Neural cell (in vitro differentiated cells): ENCODE data around the gene TCOF1. TPM values are rescaled to one million over a fixed set of nuclear protein-coding genes. Genes with fewer than 3 reads are reported as not detected.

Experiments used
- H2AFZ ChIP-seq: fragments of 200-600, 300-800 bp; sonication (generic), shearing (Covaris generic); 2 replicates; pipeline ENCODE4 v1.6.0; 2014; ENCODE audit warnings: low read depth, mild to moderate bottlenecking, antibody characterized with exemption, low read length, moderate library complexity
- H3F3A ChIP-seq: fragments of 200-600 bp; shearing (Covaris generic); 2 replicates; pipeline ENCODE4 v1.6.1; 2016; ENCODE audit warnings: mild to moderate bottlenecking, moderate library complexity, mixed read lengths, antibody characterized with exemption, low read length; ENCODE audit not compliant: insufficient read depth, poor library complexity, severe bottlenecking
- H3K27ac ChIP-seq: fragments of 200-600, 300-800 bp; sonication (generic), shearing (Covaris generic); 2 replicates; pipeline ENCODE4 v1.5.1; 2014; ENCODE audit warnings: mild to moderate bottlenecking, low read length, moderate library complexity
- H3K27me3 ChIP-seq: fragments of 300-800, 200-600 bp; sonication (generic), shearing (Covaris generic); 2 replicates; pipeline ENCODE4 v1.6.0; 2014; ENCODE audit warnings: mild to moderate bottlenecking, low read depth, low read length, moderate library complexity; ENCODE audit not compliant: insufficient read depth
- H3K36me3 ChIP-seq: fragments of 300-800, 200-600 bp; sonication (generic), shearing (Covaris generic); 2 replicates; pipeline ENCODE4 v1.5.1; 2014; ENCODE audit warnings: mild to moderate bottlenecking, antibody characterized with exemption, low read length, moderate library complexity; ENCODE audit not compliant: insufficient read depth
- H3K4me2 ChIP-seq: fragments of 300-800, 200-600 bp; sonication (generic), shearing (Covaris generic); 2 replicates; pipeline ENCODE4 v1.6.0; 2014; ENCODE audit warnings: mild to moderate bottlenecking, low read length
- H3K4me3 ChIP-seq: fragments of 300-800, 200-600 bp; sonication (generic), shearing (Covaris generic); 2 replicates; pipeline ENCODE4 v1.5.1; 2014; ENCODE audit warnings: mild to moderate bottlenecking, low read length, moderate library complexity
- H3K79me2 ChIP-seq: fragments of 200-600 bp; shearing (Covaris generic); replicated peaks from 2 replicates; pipeline ENCODE4 v1.6.0; 2014; ENCODE audit warnings: mild to moderate bottlenecking, low read length, moderate library complexity; ENCODE audit not compliant: insufficient read depth
- H3K9ac ChIP-seq: fragments of 300-800, 200-600 bp; sonication (generic), shearing (Covaris generic); 2 replicates; pipeline ENCODE4 v1.6.1; 2016; ENCODE audit warnings: mild to moderate bottlenecking, low read length, mixed read lengths
- H3K9me2 ChIP-seq: fragments of 200-600 bp; shearing (Covaris generic); 2 replicates; pipeline ENCODE4 v1.6.1; 2016; ENCODE audit warnings: mild to moderate bottlenecking, low read length, mixed read lengths; ENCODE audit not compliant: insufficient read depth
- H3K9me3 ChIP-seq: fragments of 200-600, 300-800 bp; sonication (generic), shearing (Covaris generic); 2 replicates; pipeline ENCODE4 v1.6.1; 2016; ENCODE audit warnings: mild to moderate bottlenecking, mixed run types, low read length, moderate library complexity, mixed read lengths
- H4K20me1 ChIP-seq: fragments of 200-600 bp; shearing (Covaris generic); 2 replicates; pipeline ENCODE4 v1.6.1; 2016; ENCODE audit warnings: mild to moderate bottlenecking, mixed run types; ENCODE audit not compliant: insufficient read depth
- CTCF ChIP-seq: fragments of 450-650 bp; IDR thresholded peaks from 2 replicates; pipeline ENCODE4 v1.5.1; 2014; ENCODE audit warnings: antibody characterized with exemption, mild to moderate bottlenecking, moderate library complexity; ENCODE audit not compliant: poor library complexity, severe bottlenecking
- EP300 ChIP-seq: fragments of 450-650 bp; conservative IDR thresholded peaks from 2 replicates; pipeline ENCODE4 v1.6.1; 2014; ENCODE audit warnings: antibody characterized with exemption, mild to moderate bottlenecking, moderate library complexity; ENCODE audit not compliant: poor library complexity, severe bottlenecking
- EZH2 ChIP-seq: fragments of 200-600, 300-800 bp; shearing (Covaris generic), sonication (generic); IDR thresholded peaks from 2 replicates; pipeline ENCODE4 v1.6.1; 2014; ENCODE audit warnings: antibody characterized with exemption, low read length, borderline replicate concordance, mild to moderate bottlenecking; ENCODE audit not compliant: insufficient read depth, poor library complexity, severe bottlenecking
- MXI1 ChIP-seq: fragments of 450-650 bp; conservative IDR thresholded peaks from 2 replicates; pipeline ENCODE4 v1.6.1; 2014; ENCODE audit warnings: antibody characterized with exemption, mild to moderate bottlenecking; ENCODE audit not compliant: poor library complexity, severe bottlenecking
- POLR2AphosphoS5 ChIP-seq: IDR thresholded peaks from 2 replicates; pipeline ENCODE4 v1.6.1; 2012
- RAD21 ChIP-seq: fragments of 450-650 bp; conservative IDR thresholded peaks from 2 replicates; pipeline ENCODE4 v1.6.1; 2014; ENCODE audit warnings: antibody characterized with exemption, mild to moderate bottlenecking, moderate library complexity
- REST ChIP-seq: IDR thresholded peaks from 2 replicates; pipeline ENCODE4 v1.6.1; 2012; ENCODE audit warnings: borderline replicate concordance
- SMC3 ChIP-seq: fragments of 450-650 bp; conservative IDR thresholded peaks from 2 replicates; pipeline ENCODE4 v1.6.1; 2014; ENCODE audit warnings: antibody characterized with exemption, mild to moderate bottlenecking, moderate library complexity; ENCODE audit not compliant: poor library complexity
- TAF1 ChIP-seq: IDR thresholded peaks from 2 replicates; pipeline ENCODE4 v1.6.1; 2012; ENCODE audit warnings: low read depth
- polyA plus RNA-seq: library from polyadenylated mRNA; depleted of rRNA; stranded (reverse); fragments of >200 nt; gene quantifications from 2 replicates; pipeline ENCODE4 v1.2.3, GENCODE V29; 2014

The TCOF1 gene
- polyA plus RNA-seq, 1 donor from 2014 or later = 6.5 TPM

DNA sequence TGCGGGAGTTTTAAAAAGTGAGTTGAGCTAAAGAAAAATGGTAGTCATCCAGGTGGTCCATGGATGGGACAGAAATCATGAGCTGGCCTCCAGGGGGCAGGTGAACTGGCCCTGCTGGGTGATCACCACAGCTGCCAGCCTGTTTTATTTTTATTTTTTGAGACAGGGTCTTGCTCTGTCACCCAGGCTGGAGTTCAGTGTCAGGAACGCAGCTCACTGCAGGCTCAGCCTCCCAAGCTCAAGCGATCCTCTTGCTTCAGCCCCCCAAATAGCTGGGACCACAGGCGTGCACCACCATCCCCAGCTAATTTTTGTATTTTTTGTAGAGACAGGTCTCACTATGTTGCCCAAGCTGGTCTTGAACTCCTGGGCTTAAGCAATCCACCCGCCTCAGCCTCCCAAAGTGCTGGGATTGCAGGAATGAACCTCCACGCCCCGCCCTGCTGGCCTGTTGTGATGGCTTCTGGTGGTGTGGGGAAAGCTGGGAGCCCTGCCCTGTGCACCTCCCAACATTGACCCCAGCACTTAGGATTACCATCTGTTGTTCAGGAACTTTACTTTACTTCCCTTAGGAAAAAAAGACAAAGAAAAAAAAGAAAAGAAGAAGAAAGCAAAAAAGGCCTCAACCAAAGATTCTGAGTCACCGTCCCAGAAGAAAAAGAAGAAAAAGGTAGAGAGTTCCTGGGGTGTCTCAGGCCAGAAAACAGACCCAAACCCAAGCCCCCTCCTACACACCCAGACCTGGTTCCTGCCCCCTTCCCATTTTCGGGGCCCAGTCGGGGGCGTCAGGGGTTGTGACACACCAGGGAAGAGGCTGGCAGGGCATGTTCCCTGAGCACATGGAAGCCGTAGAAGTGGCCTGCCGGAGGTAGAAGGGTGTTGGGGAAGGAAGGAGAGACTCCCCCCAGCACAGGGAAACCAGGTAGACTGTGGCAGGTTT lies 40.6 kb downstream of the TCOF1 start:
- no peaks in the 10 kb centered on the region for H3K79me2 ChIP-seq
- TF ChIP-seq SMC3 (no peak), EZH2 (no peak), TAF1 (no peak), MXI1 (no peak), EP300 (no peak)
- no peaks in the 10 kb centered on the region for H3K27me3 ChIP-seq
- H2AFZ ChIP-seq = no peak overlapping the region
- H3K27ac ChIP-seq = no peak overlapping the region
- no peaks in the 10 kb centered on the region for H3K36me3 ChIP-seq
- no peaks in the 10 kb centered on the region for H4K20me1 ChIP-seq
- no peak overlapping the region for H3K9ac ChIP-seq
- H3K9me3 ChIP-seq = no peaks in the 10 kb centered on the region
- H3K4me2 ChIP-seq = no peak overlapping the region
- H3F3A ChIP-seq = no peaks in the 10 kb centered on the region
- no peaks in the 10 kb centered on the region for H3K9me2 ChIP-seq
- no peak overlapping the region for H3K4me3 ChIP-seq

DNA sequence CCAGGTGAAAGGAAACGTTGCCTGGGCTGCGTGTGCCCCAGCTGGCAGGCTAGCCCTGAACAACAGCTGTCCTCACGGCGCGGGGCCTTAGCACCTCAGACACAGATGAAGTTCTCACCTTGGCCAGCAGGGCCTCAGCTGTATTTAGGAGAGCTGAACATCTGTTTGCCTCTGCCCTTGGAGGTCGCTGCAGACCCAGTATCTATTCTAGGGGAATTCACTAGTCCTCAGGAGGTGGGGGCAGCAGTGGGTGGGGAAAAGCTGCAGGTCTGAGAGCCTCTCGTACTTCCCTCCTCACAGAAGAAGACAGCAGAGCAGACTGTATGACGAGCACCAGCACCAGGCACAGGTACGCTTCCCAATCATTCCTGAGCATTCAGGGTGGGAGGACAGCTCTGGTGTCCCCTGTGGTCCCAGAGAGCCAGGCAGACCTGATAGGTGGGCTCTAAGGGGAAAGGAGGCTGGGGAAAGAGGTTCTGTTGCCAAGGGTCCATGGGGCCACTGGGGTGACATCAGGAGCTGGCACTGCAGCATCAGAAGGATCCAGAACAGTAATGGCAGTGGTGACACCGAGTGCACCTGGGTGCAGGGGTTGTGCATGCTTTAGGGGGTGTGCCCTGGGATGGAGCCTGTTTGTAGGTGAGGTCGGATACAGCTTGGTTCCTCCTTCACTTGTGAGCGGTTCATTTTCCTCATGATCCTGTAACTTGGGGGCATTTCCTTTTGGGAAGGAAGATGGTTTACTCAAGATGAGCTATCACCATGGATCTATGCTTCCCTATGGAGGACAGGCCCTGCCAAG lies 41.4 kb downstream of the TCOF1 start:
- Histone ChIP-seq H3K79me2 (no peaks in the 10 kb centered on the region), H3K36me3 (no peaks in the 10 kb centered on the region), H3K9ac (no peak overlapping the region), H3K27ac (no peak overlapping the region), H3K4me3 (no peak overlapping the region), H3K4me2 (no peak overlapping the region), H3F3A (no peaks in the 10 kb centered on the region), H3K9me3 (no peaks in the 10 kb centered on the region), H3K27me3 (no peaks in the 10 kb centered on the region), H2AFZ (no peak overlapping the region), H3K9me2 (no peaks in the 10 kb centered on the region), H4K20me1 (no peaks in the 10 kb centered on the region)
- TF ChIP-seq REST (no peak), CTCF (no peak), EZH2 (no peak), MXI1 (no peak), POLR2AphosphoS5 (no peak), TAF1 (no peak), RAD21 (no peak), EP300 (no peak), SMC3 (no peak)
